G401.6 (cell line): ENCODE measurements around the gene RCL1.

Experiments
- FAIRE-seq: peaks from 2 replicates; lab custom pipeline; 2012; peaks lifted over from hg19 to GRCh38; lab: Jason Lieb, UNC

The RCL1 gene

DNA sequence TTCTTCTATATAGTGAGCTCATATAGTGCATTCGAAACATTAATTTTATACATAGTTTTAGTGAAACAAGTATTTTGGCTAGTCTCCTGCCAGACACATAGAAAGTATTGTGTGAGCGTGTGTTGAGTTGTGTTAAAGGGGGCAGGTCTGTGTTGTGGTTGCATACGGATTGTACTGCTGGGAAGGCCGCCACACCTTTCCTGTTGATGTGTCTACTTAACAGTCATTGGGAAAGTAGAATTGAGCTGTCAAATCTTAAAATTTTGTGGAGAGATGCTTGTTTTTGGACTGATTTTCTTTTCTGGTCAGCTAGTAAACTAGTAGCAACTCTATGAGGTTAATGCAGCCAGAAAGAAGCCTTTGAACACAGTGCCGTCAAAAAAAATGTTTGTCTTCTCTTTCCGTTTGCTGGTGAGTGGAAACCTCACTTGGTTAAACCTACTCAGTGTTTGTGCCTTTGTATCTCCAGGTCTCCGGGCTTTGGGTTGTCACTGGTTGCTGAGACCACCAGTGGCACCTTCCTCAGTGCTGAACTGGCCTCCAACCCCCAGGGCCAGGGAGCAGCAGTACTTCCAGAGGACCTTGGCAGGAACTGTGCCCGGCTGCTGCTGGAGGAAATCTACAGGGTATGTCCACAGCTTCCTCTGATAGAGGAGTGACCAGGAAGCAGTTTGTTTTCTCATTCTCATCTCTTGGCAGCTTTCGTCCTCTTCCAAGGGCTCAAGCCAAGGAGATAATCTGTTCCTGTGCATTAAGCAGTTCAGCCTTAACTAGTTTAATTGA, 51.5 kb downstream of the RCL1 start:
- no peak for FAIRE-seq

GRCh38 chr9:4849369-4849768, 56.6 kb downstream of the RCL1 start:
- FAIRE-seq: no peak

DNA sequence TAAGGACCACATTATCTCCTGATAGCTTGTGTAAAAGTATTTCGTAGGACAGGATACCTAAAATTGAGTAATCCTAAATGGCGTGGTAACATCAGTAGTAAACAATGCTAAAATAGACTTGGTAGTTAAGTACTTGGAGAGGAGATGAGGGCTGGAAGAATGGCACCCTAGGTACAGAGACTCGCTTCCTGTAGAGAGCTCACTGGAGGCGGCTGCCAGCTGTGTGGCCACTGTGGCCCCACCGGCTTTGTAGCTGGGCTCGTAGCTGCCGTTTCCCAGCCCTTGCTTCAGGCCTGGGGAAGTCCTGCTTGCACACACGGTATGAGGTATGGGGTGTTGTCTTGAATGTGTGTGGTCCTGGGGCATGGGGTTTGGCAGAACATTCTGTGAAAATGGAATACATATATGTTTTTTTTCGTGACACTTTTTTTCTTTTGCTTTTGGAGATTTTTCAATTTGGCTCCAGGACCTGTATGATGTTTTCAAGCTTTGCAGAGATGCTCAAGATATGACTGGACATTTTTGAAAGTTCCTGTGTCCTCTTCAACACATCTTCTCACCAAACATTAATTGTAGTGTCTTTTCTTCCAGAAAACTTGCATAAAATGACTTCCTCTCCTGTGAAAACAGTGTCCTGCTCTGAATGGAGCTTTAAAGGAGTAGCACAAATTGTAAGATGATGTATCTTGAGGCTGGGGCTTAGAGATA, 58.0 kb downstream of the RCL1 start:
- FAIRE-seq: no peak

- FAIRE-seq: no peak
These were observed 59.7 kb downstream of the RCL1 start for GRCh38 chr9:4852419-4852818.

DNA sequence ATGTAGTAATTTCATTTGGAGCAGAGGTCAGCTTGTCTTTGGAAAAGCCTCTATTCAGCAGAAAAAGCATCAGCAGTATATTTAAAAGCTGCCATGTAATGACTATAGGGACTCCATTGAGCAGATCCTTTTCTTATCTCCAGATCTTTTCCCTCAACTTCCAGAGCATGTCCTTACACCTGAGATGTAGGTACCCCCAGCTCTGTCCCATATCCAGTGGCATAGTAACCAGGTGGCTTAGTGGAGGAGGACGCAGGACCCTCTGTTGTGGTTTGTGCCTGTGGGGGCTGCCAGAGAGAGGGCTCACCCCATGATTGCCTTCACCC, 61.5 kb downstream of the RCL1 start:
- FAIRE-seq: no peak

DNA sequence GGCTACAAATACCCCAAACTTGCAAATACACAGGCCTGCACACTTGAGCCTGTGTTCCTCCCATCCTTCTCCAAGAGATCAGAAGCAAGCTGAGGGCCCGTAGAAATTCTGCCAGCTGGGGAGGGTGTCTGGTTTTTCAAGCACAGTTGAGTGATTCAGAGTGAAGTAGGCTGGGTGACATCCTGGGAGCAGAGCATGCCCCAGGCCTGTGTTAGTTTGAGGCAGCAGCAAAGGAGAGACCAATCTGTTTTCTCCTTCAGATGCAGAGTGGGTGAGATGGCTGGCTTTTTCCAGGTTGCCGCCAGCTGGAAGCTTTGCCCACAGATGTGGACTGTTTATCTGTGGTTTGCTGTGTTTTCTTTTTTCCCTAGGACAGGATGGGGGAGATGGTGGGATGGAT, 63.1 kb downstream of the RCL1 start:
- FAIRE-seq: no peak

- no peak for FAIRE-seq
These were observed 64.5 kb downstream of the RCL1 start for GRCh38 chr9:4857163-4857810.

GRCh38 chr9:4859035-4859434, 66.3 kb downstream of the RCL1 start:
- FAIRE-seq: no peak

- no peak for FAIRE-seq
These were observed 67.6 kb downstream of the RCL1 start for GRCh38 chr9:4860383-4860782.

GRCh38 chr9:4861145-4861544, 68.4 kb downstream of the RCL1 start:
- no peak for FAIRE-seq

DNA sequence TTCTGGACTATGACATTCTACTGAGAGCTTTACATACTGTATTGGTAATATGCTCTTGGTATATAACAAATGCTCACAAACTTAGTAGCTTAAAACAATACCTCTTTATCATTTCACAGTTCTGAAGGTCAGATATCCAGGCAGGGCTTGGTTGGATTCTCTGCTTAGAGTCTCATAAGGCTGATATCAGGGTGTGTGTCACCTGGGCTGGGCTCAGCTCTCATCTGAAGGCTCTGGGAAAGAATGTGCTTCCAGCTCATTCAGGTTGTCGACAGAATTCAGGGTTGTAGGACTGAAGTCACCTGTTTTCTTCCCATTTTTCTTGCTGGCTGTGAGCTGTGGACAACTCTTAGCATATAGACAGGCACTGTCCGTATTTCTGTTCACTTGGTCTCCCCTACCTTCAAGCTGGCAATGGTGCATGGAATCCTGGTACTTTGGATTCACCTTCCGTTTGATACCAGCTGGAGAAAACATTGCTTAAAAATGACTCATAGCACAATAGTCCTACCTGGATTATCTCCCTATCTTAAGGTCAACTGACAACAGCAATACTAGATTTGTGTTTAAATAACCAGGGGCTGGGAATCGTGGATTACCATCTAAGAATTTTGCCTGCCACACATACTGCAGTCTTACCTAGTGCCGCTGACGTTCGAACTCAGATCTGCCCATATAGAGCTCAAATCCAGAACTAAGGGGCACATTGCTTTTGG, 69.2 kb downstream of the RCL1 start:
- no peak for FAIRE-seq

DNA sequence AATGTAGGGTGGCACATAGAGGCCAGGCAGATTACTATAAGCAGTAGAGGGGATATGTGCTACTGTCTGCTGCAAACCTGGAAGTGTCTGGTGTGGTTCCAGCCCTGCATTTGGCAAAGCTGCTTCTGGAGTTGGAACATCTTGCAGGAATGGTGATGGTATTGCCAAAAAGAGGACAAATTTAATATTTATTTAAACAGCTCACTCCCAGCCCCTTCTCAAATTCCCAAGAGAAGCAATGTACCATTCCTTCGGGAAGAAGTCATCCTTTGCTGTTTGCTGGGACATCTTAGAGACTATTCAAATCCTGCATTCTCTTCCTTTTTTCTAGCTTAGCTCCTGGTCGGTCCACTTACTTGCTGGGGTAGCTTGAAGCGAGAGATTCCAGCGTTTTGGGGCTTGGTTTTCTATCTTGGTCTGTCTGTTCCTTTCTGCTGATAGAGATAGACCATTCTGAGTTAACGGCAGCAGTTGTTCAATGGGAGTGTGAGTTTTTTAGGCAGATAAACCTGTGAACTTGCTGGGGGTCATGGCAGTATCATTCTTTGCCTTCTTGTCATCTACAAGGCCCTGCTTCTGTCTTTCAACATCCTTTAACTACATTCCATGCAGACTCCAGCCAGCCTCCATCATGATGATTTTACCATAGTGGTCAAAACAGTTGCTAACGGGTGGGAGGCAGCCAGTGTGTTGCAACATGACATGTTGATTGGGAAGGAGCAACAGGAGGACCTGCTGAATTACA, 69.9 kb downstream of the RCL1 start:
- FAIRE-seq: no peak

- FAIRE-seq: no peak
These were observed 71.5 kb downstream of the RCL1 start for GRCh38 chr9:4864234-4864661.

- no peak for FAIRE-seq
These were observed 72.0 kb downstream of the RCL1 start for GRCh38 chr9:4864698-4865097.

DNA sequence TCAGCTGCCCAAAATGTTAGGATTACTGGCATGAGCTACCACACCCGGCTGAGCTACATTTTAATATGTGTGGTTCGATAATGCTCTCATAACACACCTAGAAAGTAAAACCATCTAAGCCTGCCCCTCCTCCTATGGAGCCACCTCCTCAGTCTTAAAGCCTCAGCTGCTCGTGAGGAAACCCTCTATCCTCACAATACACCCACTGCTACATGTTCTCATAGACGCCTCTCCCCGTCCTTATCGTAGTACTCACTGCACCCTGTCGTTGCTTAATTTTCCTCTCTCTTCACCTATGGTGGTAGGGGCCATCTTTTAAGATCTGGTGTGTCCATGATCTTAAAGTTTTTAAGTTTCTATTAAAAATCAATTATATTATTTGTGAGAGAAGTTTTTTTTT, 72.9 kb downstream of the RCL1 start:
- no peak for FAIRE-seq

- FAIRE-seq: no peak
These were observed 73.7 kb downstream of the RCL1 start for GRCh38 chr9:4866239-4866969.

- no peak for FAIRE-seq
These were observed 80.3 kb downstream of the RCL1 start for GRCh38 chr9:4873066-4873465.

- FAIRE-seq: no peak
These were observed 82.8 kb downstream of the RCL1 start for GRCh38 chr9:4875559-4875958.

- no peak for FAIRE-seq
These were observed 86.4 kb downstream of the RCL1 start for GRCh38 chr9:4879115-4879558.

DNA sequence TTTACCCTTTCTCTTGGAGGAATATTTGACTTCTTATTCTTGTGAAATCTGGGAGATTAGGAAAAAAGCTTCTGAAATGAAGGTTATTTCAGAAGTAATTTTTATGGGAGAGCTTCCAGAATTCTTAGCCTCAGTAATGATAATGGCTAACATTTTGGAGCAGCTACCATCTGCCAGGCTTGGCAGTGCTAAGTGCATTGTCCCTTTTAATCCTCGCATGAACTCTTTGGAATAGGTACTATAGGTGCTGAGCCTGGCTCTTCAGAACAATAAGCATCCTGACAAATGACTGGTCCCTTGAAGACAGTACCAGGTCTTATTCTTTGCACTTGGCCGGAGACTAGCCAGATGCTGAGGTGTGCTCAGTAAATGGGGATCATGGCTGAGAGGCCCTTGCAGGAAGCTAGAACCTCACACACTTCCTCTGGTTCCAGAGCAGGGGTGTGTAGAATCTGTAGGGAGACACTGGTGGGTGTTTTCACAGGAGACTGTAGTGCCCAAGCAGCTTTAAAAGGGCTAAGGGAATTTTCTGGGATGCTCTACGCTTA, 90.7 kb downstream of the RCL1 start:
- FAIRE-seq: no peak

DNA sequence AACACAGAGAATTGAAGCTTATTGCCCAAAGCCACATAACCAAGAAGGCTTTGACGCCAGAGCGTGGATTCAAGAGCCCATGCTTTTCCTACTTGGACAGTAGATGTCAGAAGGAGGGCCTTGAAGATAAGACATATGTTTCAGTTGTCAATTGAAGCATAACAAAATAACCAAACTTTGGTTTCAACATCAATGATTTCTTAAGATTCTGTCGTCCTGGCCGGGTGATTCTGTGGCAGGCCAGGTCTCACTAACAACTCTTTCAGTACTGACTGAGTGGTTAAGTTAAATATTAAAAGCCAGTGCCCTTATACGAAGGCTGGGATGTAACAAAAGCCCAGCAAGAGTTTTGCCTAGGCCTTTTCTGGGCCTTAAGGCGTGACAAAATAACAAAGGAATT, 94.0 kb downstream of the RCL1 start:
- no peak for FAIRE-seq
